Heart left ventricle (tissue), 16 donors: ENCODE results near the gene DEPDC5. TPM values are rescaled to one million over a fixed set of nuclear protein-coding genes. Genes with fewer than 3 reads are reported as not detected.

ENCODE experiments used
- ATAC-seq, 4 donors: fragments of 200-7000 bp; cut with Tn5 transposase; one replicate each; pipeline ENCODE4 v1.9.1; 2020 to 2022; ENCODE audit warnings: moderate library complexity in 4 of 4, mild to moderate bottlenecking in 3 of 4, moderate number of reproducible peaks in 1 of 4
- DNase-seq, 5 donors: peaks; one replicate each; pipeline ENCODE4 v3.0.0-alpha.2; 2020
- H3K27ac ChIP-seq, 12 donors: fragments of 200-600 bp; sonication (generic) in 4 of 12; one replicate each; pipeline versions ENCODE4 v1.5.0 to v1.8.0; 2016 to 2022; ENCODE audit warnings: mild to moderate bottlenecking in 2 of 12
- H3K27me3 ChIP-seq, 9 donors: fragments of 200-600 bp; sonication (generic) in 2 of 9; one replicate each; pipeline versions ENCODE4 v1.5.1 to v1.8.0; 2016 to 2022; ENCODE audit warnings: mild to moderate bottlenecking in 3 of 9
- H3K36me3 ChIP-seq, 9 donors: fragments of 200-600 bp; sonication (generic) in 2 of 9; one replicate each; pipeline versions ENCODE4 v1.5.0 to v1.8.0; 2018 to 2022; ENCODE audit warnings: mild to moderate bottlenecking in 2 of 9
- H3K4me1 ChIP-seq, 12 donors: fragments of 200-600 bp; sonication (generic) in 4 of 12; one replicate each; pipeline versions ENCODE4 v1.5.0 to v1.8.0; 2016 to 2022; ENCODE audit warnings: mild to moderate bottlenecking in 3 of 12
- H3K4me3 ChIP-seq, 12 donors: fragments of 200-600 bp; sonication (generic) in 4 of 12; one replicate each; pipeline versions ENCODE4 v1.5.0 to v1.8.0; 2017 to 2022; ENCODE audit warnings: mild to moderate bottlenecking in 9 of 12, moderate library complexity in 4 of 12
- H3K9me3 ChIP-seq, 12 donors: fragments of 200-600 bp; sonication (generic) in 4 of 12; one replicate each; pipeline versions ENCODE4 v1.5.0 to v1.8.0; 2016 to 2022; ENCODE audit warnings: mild to moderate bottlenecking in 1 of 12
- CTCF ChIP-seq, 12 donors: fragments of 200-600 bp; sonication (generic) in 4 of 12; IDR thresholded peaks; one replicate each; pipeline versions ENCODE4 v1.5.0 to v1.8.0; 2018 to 2022; ENCODE audit warnings: antibody characterized with exemption in 12 of 12, mild to moderate bottlenecking in 5 of 12
- POLR2A ChIP-seq, 2 donors: fragments of 450-650 bp; IDR thresholded peaks; one replicate each; pipeline ENCODE4 v1.6.1; 2017; ENCODE audit warnings: antibody characterized with exemption in 2 of 2, mild to moderate bottlenecking in 2 of 2, moderate library complexity in 2 of 2
- WGBS, 4 donors: extraction: QIAGEN DNeasy Blood & Tissue Kit in 2 of 4; methylation state at CpG; one replicate each; pipeline versions ENCODE4 v1.1.5 to v1.1.7; 2013 to 2018; 5-methylcytosine and 5-hydroxymethylcytosine counted together
- intact Hi-C, 10 donors: fragments of 100-400 bp; cut with DNase I; formaldehyde crosslinking; loops; one replicate each; pipeline versions ENCODE4 v1.11.1 to v1.14.2; 2022
- polyA plus RNA-seq, 2 donors: library from polyadenylated mRNA; stranded (reverse); fragments of 200-250 nt; gene quantifications; one replicate each; pipeline ENCODE4 v1.2.3, GENCODE V29; 2013
- total RNA-seq, 9 donors: library from RNA; depleted of rRNA in 2 of 9; stranded (reverse); fragments of >200 nt in 2 of 9; fragmentation: NEBNext Ultra II Directional in 3 of 9; extraction: Animal tissue kit (Norgen Biotek cat#: 25700) in 3 of 9; gene quantifications; one replicate each; pipeline versions ENCODE4 v1.1.0 to v1.2.4, GENCODE V29; 2016 to 2023
- donor health status: ischemic (EF 13 %, LVEDD 7.1; RV severe dilation, severe dysfunction).
- donor health status: healthy with polysubstance abuse.
- donor health status: DM: no; HTN: yes; CAD: no.
- donor health status: DM: no; HTN: no; CAD: no.
- donor health status: ischemic (EF 25% LVEDD 6.9; RV normal size, moderate dysfunction).
- donor health status: ischemic (EF 25% LVEDD 5.7; RV mildly dilated, moderate dysfunction).
- donor health status: healthy.
- donor health status: DM: yes; HTN: yes; CAD: no.
- donor health status: ischemic (EF 35%, LVEDD 5.7; RV mildly dilated, moderate dysfunction).
- donor health status: nonischemic (EF 11% LVEDD 7.7; RV severe dilation, severe dysfunction).
- donor health status: DM: yes; HTN: yes; CAD: no.
- donor health status: PGD.
- donor health status: ischemic (EF 29% LVEDD 5.4; RV normal size, mild dysfunction).
- donor health status: nonischemic (EF 23%, LVEDD 6.1; RV moderate dilation, normal function).

Gene DEPDC5
- total and polyA plus RNA-seq, 11 donors = 5.7 to 21.4 (median 10.4) TPM

GRCh38 chr22:31901388-31902137 lies 147.7 kb downstream of the DEPDC5 start:
- no peak overlapping the region for H3K27ac ChIP-seq
- no peak for ATAC-seq
- no peaks in the 10 kb centered on the region for H3K4me1 ChIP-seq
- intact Hi-C loops = no loop called here
- TF ChIP-seq CTCF (IDR thresholded peaks at IDR 0.05) (no peak), POLR2A (IDR thresholded peaks at IDR 0.05) (no peak)
- DNase-seq = no peak
- H3K9me3 ChIP-seq = no peaks in the 10 kb centered on the region
- H3K4me3 ChIP-seq = no peak overlapping the region
- WGBS, 4 donors = 79 to 83% (median 82%) methylated on average over 6 of the region's 6 CpGs
- H3K27me3 ChIP-seq = no peaks in the 10 kb centered on the region
- H3K36me3 ChIP-seq = peaks cover 0 to 79% (median 48%) of the 10 kb centered on the region in 9 donors

- no peak overlapping the region for H3K27ac ChIP-seq
- intact Hi-C loops = no loop called here
- TF ChIP-seq POLR2A (IDR thresholded peaks at IDR 0.05) (no peak), CTCF (IDR thresholded peaks at IDR 0.05) (no peak)
- H3K27me3 ChIP-seq = no peaks in the 10 kb centered on the region
- no peak overlapping the region for H3K4me3 ChIP-seq
- no peaks in the 10 kb centered on the region for H3K9me3 ChIP-seq
- DNase-seq (no peak), ATAC-seq (no peak)
- 94 to 98% (median 95%) methylated on average over 3 of the region's 3 CpGs for WGBS, 4 donors
- H3K36me3 ChIP-seq = peaks cover 0 to 70% (median 40%) of the 10 kb centered on the region in 9 donors
- no peaks in the 10 kb centered on the region for H3K4me1 ChIP-seq
Observed at GRCh38 chr22:31904651-31905050, 150.8 kb downstream of the DEPDC5 start.

- 89 to 90% (median 90%) methylated on average over 10 of the region's 10 CpGs for WGBS, 4 donors
- ATAC-seq = no peak
- no peak overlapping the region for H3K27ac ChIP-seq
Observed at GRCh38 chr22:31905356-31905755, 151.5 kb downstream of the DEPDC5 start.

More at GRCh38 chr22:31905356-31905755, 151.5 kb downstream of the DEPDC5 start:
- peaks cover 0 to 69% (median 39%) of the 10 kb centered on the region in 9 donors for H3K36me3 ChIP-seq
- H3K27me3 ChIP-seq = no peaks in the 10 kb centered on the region
- H3K9me3 ChIP-seq = no peaks in the 10 kb centered on the region
- DNase-seq = no peak
- no peak overlapping the region for H3K4me3 ChIP-seq
- no peak for TF ChIP-seq POLR2A (IDR thresholded peaks at IDR 0.05)
- no peak for TF ChIP-seq CTCF (IDR thresholded peaks at IDR 0.05)
- no peaks in the 10 kb centered on the region for H3K4me1 ChIP-seq
- intact Hi-C loops = no loop called here
